PFSK-1 (cell line): ENCODE measurements around the gene LARP4B.

Experiments
- FOXP2 ChIP-seq: optimal IDR thresholded peaks from 2 replicates; pipeline ENCODE3; 2011; ENCODE audit warnings: borderline replicate concordance, control low read depth, inconsistent platforms; ENCODE audit not compliant: insufficient read depth; ENCODE audit errors: extremely low read length, extremely low read depth
- POLR2AphosphoS5 ChIP-seq: IDR thresholded peaks from 2 replicates; pipeline ENCODE4 v1.6.1; 2012; ENCODE audit warnings: low read depth, mild to moderate bottlenecking, control low read depth, low read length, moderate library complexity
- REST ChIP-seq, 2 experiments: IDR thresholded peaks; 2 replicates each; pipeline versions ENCODE4 v1.6.1 to v1.8.0; 2011 to 2012; ENCODE audit warnings: low read depth in 2 of 2, low read length in 2 of 2, control low read depth in 1 of 2, inconsistent platforms in 1 of 2, mild to moderate bottlenecking in 1 of 2, moderate library complexity in 1 of 2; ENCODE audit not compliant: insufficient read depth in 1 of 2
- SIN3A ChIP-seq: IDR thresholded peaks from 2 replicates; pipeline ENCODE4 v1.6.1; 2012; ENCODE audit warnings: mild to moderate bottlenecking, low read length, moderate library complexity, borderline replicate concordance; ENCODE audit not compliant: insufficient read depth
- TAF1 ChIP-seq: IDR thresholded peaks from 2 replicates; pipeline ENCODE4 v1.6.1; 2012; ENCODE audit warnings: low read length, control low read depth, borderline replicate concordance; ENCODE audit not compliant: insufficient read depth

DNA sequence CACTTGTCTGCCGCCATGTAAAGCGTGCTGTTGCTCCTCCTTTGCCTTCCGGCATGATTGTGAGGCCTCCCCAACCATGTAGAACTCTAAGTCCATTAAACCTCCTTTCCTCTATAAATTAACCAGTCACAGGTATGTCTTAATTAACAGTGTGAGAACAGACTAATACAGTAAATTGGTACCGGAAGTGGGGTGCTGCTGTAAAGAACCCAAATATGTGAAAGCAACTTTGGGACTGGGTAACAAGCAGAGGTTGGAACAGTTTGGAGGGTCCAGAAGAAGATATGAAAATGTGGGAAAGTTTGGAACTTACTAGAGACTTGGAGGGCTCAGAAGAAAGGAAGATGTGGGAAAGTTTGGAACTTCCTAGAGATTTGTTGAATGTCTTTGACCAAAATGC is 135.3 kb downstream of the LARP4B start:
- TF ChIP-seq TAF1 (no peak), REST (IDR thresholded peaks at IDR 0.05; ENCODE audit: insufficient read depth in 1 of 2, low read depth in 2 of 2, low read length in 2 of 2) (no peak), POLR2AphosphoS5 (no peak), SIN3A (no peak), FOXP2 (no peak)
